SU-DHL-6 (cell line): ENCODE data around the gene SPATA20.

Source experiments
- H2AFZ ChIP-seq: fragments of 200-600 bp; sonication (generic); 2 replicates; pipeline ENCODE4 v1.6.1; 2014; ENCODE audit warnings: low read depth, mild to moderate bottlenecking, moderate library complexity, mixed read lengths, antibody characterized with exemption, low read length; ENCODE audit not compliant: severe bottlenecking
- H3F3A ChIP-seq: fragments of 200-600 bp; shearing (Covaris generic); 2 replicates; pipeline ENCODE4 v1.6.0; 2016; ENCODE audit warnings: antibody characterized with exemption, mild to moderate bottlenecking; ENCODE audit not compliant: insufficient read depth
- H3K27ac ChIP-seq: fragments of 200-600 bp; sonication (generic); 2 replicates; pipeline ENCODE4 v1.5.1; 2016; ENCODE audit warnings: low read depth, mild to moderate bottlenecking, low read length, moderate library complexity, mixed read lengths
- H3K27me3 ChIP-seq: fragments of 200-600 bp; sonication (generic), shearing (Covaris generic); 2 replicates; pipeline ENCODE4 v1.6.0; 2014; ENCODE audit warnings: mild to moderate bottlenecking, low read length
- H3K36me3 ChIP-seq: fragments of 200-600 bp; sonication (generic); 2 replicates; pipeline ENCODE4 v1.6.1; 2014; ENCODE audit warnings: mild to moderate bottlenecking, low read length, mixed read lengths
- H3K4me2 ChIP-seq: fragments of 300-600, 200-600 bp; shearing (Covaris generic), sonication (generic); 2 replicates; pipeline ENCODE4 v1.6.0; 2014; ENCODE audit warnings: low read length, low read depth, mild to moderate bottlenecking; ENCODE audit not compliant: poor library complexity, severe bottlenecking
- H3K4me3 ChIP-seq: fragments of 200-600 bp; sonication (generic); 2 replicates; pipeline ENCODE4 v1.5.1; 2014; ENCODE audit warnings: antibody characterized with exemption, low read length, mild to moderate bottlenecking, mixed read lengths; ENCODE audit not compliant: insufficient read depth, poor library complexity, severe bottlenecking
- H3K79me2 ChIP-seq: fragments of 200-600 bp; sonication (generic); 2 replicates; pipeline ENCODE4 v1.6.1; 2014; ENCODE audit warnings: mild to moderate bottlenecking, low read length, moderate library complexity; ENCODE audit not compliant: insufficient read depth
- H3K9ac ChIP-seq: fragments of 200-600 bp; sonication (generic); 2 replicates; pipeline ENCODE4 v1.7.0; 2014; ENCODE audit warnings: mild to moderate bottlenecking, low read length
- H3K9me2 ChIP-seq: fragments of 200-600 bp; sonication (generic); replicated peaks from 2 replicates; pipeline ENCODE4 v1.6.1; 2014; ENCODE audit warnings: low read length; ENCODE audit not compliant: insufficient read depth
- H3K9me3 ChIP-seq: fragments of 200-600 bp; sonication (generic); 2 replicates; pipeline ENCODE4 v1.6.1; 2014; ENCODE audit warnings: low read length, mixed read lengths; ENCODE audit not compliant: insufficient read depth
- H4K20me1 ChIP-seq: fragments of 200-600 bp; sonication (generic); 2 replicates; pipeline ENCODE4 v1.6.1; 2014; ENCODE audit warnings: low read depth, mild to moderate bottlenecking, antibody characterized with exemption, low read length, moderate library complexity, mixed read lengths
- CTCF ChIP-seq: fragments of 200-600 bp; sonication (generic); IDR thresholded peaks from one replicate; pipeline ENCODE4 v1.5.1; 2017; ENCODE audit warnings: antibody characterized with exemption, mild to moderate bottlenecking, low read length, moderate library complexity; ENCODE audit not compliant: insufficient read depth, poor library complexity, severe bottlenecking
- EZH2phosphoT487 ChIP-seq: fragments of 200-600 bp; sonication (generic), shearing (Covaris generic); conservative IDR thresholded peaks from 2 replicates; pipeline ENCODE4 v1.6.1; 2018; ENCODE audit warnings: mild to moderate bottlenecking, antibody characterized with exemption, low read length, moderate library complexity, mixed read lengths

SPATA20 gene

GRCh38 chr17:50514388-50514787, 32.6 kb upstream of the SPATA20 start:
- Histone ChIP-seq H3K4me2 (no peak overlapping the region), H3K9me2 (no peaks in the 10 kb centered on the region), H3K36me3 (no peaks in the 10 kb centered on the region), H3K9ac (no peak overlapping the region), H2AFZ (no peak overlapping the region), H3K4me3 (no peak overlapping the region), H3K79me2 (no peaks in the 10 kb centered on the region), H3K9me3 (no peaks in the 10 kb centered on the region), H3F3A (no peaks in the 10 kb centered on the region), H3K27me3 (no peaks in the 10 kb centered on the region), H3K27ac (no peak overlapping the region), H4K20me1 (no peaks in the 10 kb centered on the region)
- TF ChIP-seq CTCF = no peak
- TF ChIP-seq EZH2phosphoT487 = no peak

- no peaks in the 10 kb centered on the region for H3F3A ChIP-seq
- no peaks in the 10 kb centered on the region for H3K9me3 ChIP-seq
- H3K27me3 ChIP-seq = no peaks in the 10 kb centered on the region
- TF ChIP-seq CTCF = no peak
- no peak for TF ChIP-seq EZH2phosphoT487
- no peak overlapping the region for H3K4me2 ChIP-seq
- H3K27ac ChIP-seq = no peak overlapping the region
- H3K36me3 ChIP-seq = no peaks in the 10 kb centered on the region
- no peaks in the 10 kb centered on the region for H3K79me2 ChIP-seq
- H3K9ac ChIP-seq = no peak overlapping the region
- no peaks in the 10 kb centered on the region for H3K9me2 ChIP-seq
- no peaks in the 10 kb centered on the region for H4K20me1 ChIP-seq
- H3K4me3 ChIP-seq = no peak overlapping the region
- H2AFZ ChIP-seq = no peak overlapping the region
Observed at GRCh38 chr17:50514936-50515702, 31.9 kb upstream of the SPATA20 start.

GRCh38 chr17:50517011-50517410, 30.0 kb upstream of the SPATA20 start:
- H3K9me3 ChIP-seq = no peaks in the 10 kb centered on the region
- H3K79me2 ChIP-seq = no peaks in the 10 kb centered on the region
- no peaks in the 10 kb centered on the region for H3F3A ChIP-seq
- H3K9ac ChIP-seq = no peak overlapping the region
- H4K20me1 ChIP-seq = no peaks in the 10 kb centered on the region
- no peak overlapping the region for H2AFZ ChIP-seq
- TF ChIP-seq EZH2phosphoT487 (no peak), CTCF (no peak)
- no peak overlapping the region for H3K4me2 ChIP-seq
- H3K9me2 ChIP-seq = no peaks in the 10 kb centered on the region
- H3K27me3 ChIP-seq = no peaks in the 10 kb centered on the region
- H3K27ac ChIP-seq = no peak overlapping the region
- no peak overlapping the region for H3K4me3 ChIP-seq
- no peaks in the 10 kb centered on the region for H3K36me3 ChIP-seq
